Fibroblast of lung (primary cell): ENCODE measurements around the gene MYBPH. TPM values are rescaled to one million over a fixed set of nuclear protein-coding genes. Genes with fewer than 3 reads are reported as not detected.

ENCODE experiments used
- DNase-seq, 2 donors: peaks; one replicate each; pipeline versions ENCODE4 v3.0.0 to v3.0.0-alpha.2; 2010; ENCODE audit warnings: low read depth in 2 of 2
- H2AFZ ChIP-seq: 2 replicates; pipeline ENCODE4 v1.5.1; 2012; ENCODE audit warnings: low read length, control low read depth, inconsistent platforms
- H3K27ac ChIP-seq: 2 replicates; pipeline ENCODE4 v1.5.1; 2011; ENCODE audit warnings: low read length, control low read depth; ENCODE audit not compliant: insufficient read depth
- H3K27me3 ChIP-seq: 2 replicates; pipeline ENCODE4 v1.5.1; 2011; ENCODE audit warnings: mild to moderate bottlenecking, low read length; ENCODE audit not compliant: control insufficient read depth, insufficient read depth
- H3K36me3 ChIP-seq: 2 replicates; pipeline ENCODE4 v1.5.1; 2011; ENCODE audit warnings: low read length; ENCODE audit not compliant: control insufficient read depth, insufficient read depth
- H3K4me1 ChIP-seq: 2 replicates; pipeline ENCODE4 v1.5.1; 2011; ENCODE audit warnings: low read length; ENCODE audit not compliant: control insufficient read depth, insufficient read depth; ENCODE audit errors: extremely low read depth
- H3K4me2 ChIP-seq: 2 replicates; pipeline ENCODE4 v1.5.1; 2011; ENCODE audit warnings: low read length, control low read depth; ENCODE audit not compliant: insufficient read depth; ENCODE audit errors: extremely low read depth
- H3K4me3 ChIP-seq, 4 experiments: fragments of 200-600 bp in 1 of 4; sonication (generic) in 1 of 4; replicated peaks in 1 of 4; 2 replicates each; pipeline ENCODE4 v1.5.1; 2011 to 2016; ENCODE audit warnings: low read length in 4 of 4, low read depth in 3 of 4, mild to moderate bottlenecking in 3 of 4, control low read depth in 2 of 4, inconsistent platforms in 1 of 4, mixed read lengths in 1 of 4; ENCODE audit not compliant: insufficient read depth in 1 of 4; ENCODE audit errors: control extremely low read depth in 1 of 4
- H3K79me2 ChIP-seq: 2 replicates; pipeline ENCODE4 v1.5.1; 2012; ENCODE audit warnings: mild to moderate bottlenecking, low read length, inconsistent platforms; ENCODE audit not compliant: control insufficient read depth, insufficient read depth
- H3K9ac ChIP-seq: 2 replicates; pipeline ENCODE4 v1.5.1; 2011; ENCODE audit warnings: mild to moderate bottlenecking, low read length, control low read depth; ENCODE audit not compliant: insufficient read depth
- H3K9me3 ChIP-seq: 2 replicates; pipeline ENCODE4 v1.5.1; 2012; ENCODE audit warnings: low read depth, low read length; ENCODE audit not compliant: control insufficient read depth, insufficient read depth
- H4K20me1 ChIP-seq: 2 replicates; pipeline ENCODE4 v1.5.1; 2011; ENCODE audit warnings: low read length; ENCODE audit not compliant: control insufficient read depth, insufficient read depth; ENCODE audit errors: extremely low read depth
- CTCF ChIP-seq, 2 donors: IDR thresholded peaks in 1 of 2; conservative IDR thresholded peaks in 1 of 2; 1 replicate in 1 of 2; 2 replicates in 1 of 2; pipeline ENCODE4 v1.5.1; 2011 to 2012; ENCODE audit warnings: low read length in 2 of 2, control low read depth in 1 of 2, inconsistent platforms in 1 of 2, low read depth in 1 of 2, mild to moderate bottlenecking in 1 of 2
- EZH2 ChIP-seq: IDR thresholded peaks from 2 replicates; pipeline ENCODE4 v1.5.1; 2012; ENCODE audit warnings: low read length, control low read depth, mild to moderate bottlenecking; ENCODE audit errors: missing control alignments
- polyA plus RNA-seq, 2 donors: library from polyadenylated mRNA; depleted of rRNA in 1 of 2; stranded (reverse) in 1 of 2; unstranded in 1 of 2; fragments of >200 nt; gene quantifications; 2 replicates each; pipeline ENCODE4 v1.2.1, GENCODE V29; 2011 to 2012; ENCODE audit warnings: missing spikeins in 1 of 2
- total RNA-seq: library from RNA; depleted of rRNA; stranded (reverse); fragments of >200 nt; gene quantifications from 2 replicates; pipeline ENCODE4 v1.2.1, GENCODE V29; 2014

The MYBPH gene
- total and polyA plus RNA-seq, 2 donors (not counting 1 experiment from before 2014, with no cell fraction given): 0.17 to 5.5 TPM

GRCh38 chr1:203129501-203130231, 46.0 kb downstream of the MYBPH start:
- peaks cover 4% of the 10 kb centered on the region for H3K4me1 ChIP-seq
- no peak for TF ChIP-seq CTCF (conservative IDR thresholded peaks at IDR 0.05 in 1 of 2, IDR thresholded peaks at IDR 0.05 in 1 of 2; ENCODE audit: low read depth in 1 of 2, low read length in 2 of 2)
- TF ChIP-seq EZH2: no peak
- H3K9me3 ChIP-seq: no peaks in the 10 kb centered on the region
- DNase-seq: no peak
- H3K4me2 ChIP-seq: peak overlapping the region; percentile 5
- H3K27me3 ChIP-seq: peaks cover 17% of the 10 kb centered on the region
- no peak overlapping the region for H2AFZ ChIP-seq
- H3K9ac ChIP-seq: no peak overlapping the region
- H3K36me3 ChIP-seq: no peaks in the 10 kb centered on the region
- peak overlapping the region in 1 of 4 experiments; percentile 20 for H3K4me3 ChIP-seq
- H4K20me1 ChIP-seq: peaks cover 1% of the 10 kb centered on the region
- H3K27ac ChIP-seq: no peak overlapping the region
- no peaks in the 10 kb centered on the region for H3K79me2 ChIP-seq

- Histone ChIP-seq H3K4me2 (no peak overlapping the region), H3K36me3 (no peaks in the 10 kb centered on the region), H2AFZ (no peak overlapping the region), H4K20me1 (peaks cover 1% of the 10 kb centered on the region), H3K27ac (no peak overlapping the region), H3K9ac (no peak overlapping the region), H3K9me3 (no peaks in the 10 kb centered on the region), H3K27me3 (peaks cover 17% of the 10 kb centered on the region), H3K79me2 (no peaks in the 10 kb centered on the region), H3K4me3 (peak overlapping the region in 1 of 4 experiments; percentile 54), H3K4me1 (peaks cover 4% of the 10 kb centered on the region)
- no peak for DNase-seq
- TF ChIP-seq CTCF (conservative IDR thresholded peaks at IDR 0.05 in 1 of 2, IDR thresholded peaks at IDR 0.05 in 1 of 2; ENCODE audit: low read depth in 1 of 2, low read length in 2 of 2) (no peak), EZH2 (no peak)
These were observed 46.7 kb downstream of the MYBPH start for GRCh38 chr1:203128716-203129500.

GRCh38 chr1:203128431-203128715, 47.3 kb downstream of the MYBPH start:
- DNase-seq: no peak
- H3K27me3 ChIP-seq: peaks cover 22% of the 10 kb centered on the region
- H3K9me3 ChIP-seq: no peaks in the 10 kb centered on the region
- H3K4me2 ChIP-seq: peak overlapping the region; percentile 54
- H3K4me3 ChIP-seq: peak overlapping the region in 3 of 4 experiments; percentile 26 to 54 (median 29)
- no peaks in the 10 kb centered on the region for H3K36me3 ChIP-seq
- no peak overlapping the region for H3K9ac ChIP-seq
- no peak overlapping the region for H3K27ac ChIP-seq
- H3K79me2 ChIP-seq: no peaks in the 10 kb centered on the region
- no peak overlapping the region for H2AFZ ChIP-seq
- peaks cover 4% of the 10 kb centered on the region for H3K4me1 ChIP-seq
- no peak for TF ChIP-seq EZH2
- TF ChIP-seq CTCF (conservative IDR thresholded peaks at IDR 0.05 in 1 of 2, IDR thresholded peaks at IDR 0.05 in 1 of 2; ENCODE audit: low read depth in 1 of 2, low read length in 2 of 2): no peak
- peaks cover 1% of the 10 kb centered on the region for H4K20me1 ChIP-seq
